Neural crest cell (in vitro differentiated cells): Measurements from ENCODE around the gene CSF3R. TPM values are rescaled to one million over a fixed set of nuclear protein-coding genes. Genes with fewer than 3 reads are reported as not detected.

Source experiments
- DNase-seq: peaks from one replicate; pipeline ENCODE4 v3.0.0; 2021; ENCODE audit warnings: low read depth, mixed read lengths, low spot score
- H3K27ac Mint-ChIP-seq: one replicate; pipeline ENCODE4 v1.8.0; 2021; ENCODE audit warnings: mild to moderate bottlenecking, mixed read lengths; ENCODE audit not compliant: unreplicated experiment
- H3K27me3 Mint-ChIP-seq: 2 replicates; pipeline ENCODE4 v1.8.0; 2021; ENCODE audit warnings: low read depth, mild to moderate bottlenecking, mixed read lengths
- H3K36me3 Mint-ChIP-seq: 2 replicates; pipeline ENCODE4 v1.8.0; 2021; ENCODE audit warnings: low read depth, mild to moderate bottlenecking, mixed read lengths
- H3K4me1 Mint-ChIP-seq: 2 replicates; pipeline ENCODE4 v1.8.0; 2021; ENCODE audit warnings: mixed read lengths
- H3K4me3 Mint-ChIP-seq: one replicate; pipeline ENCODE4 v1.8.0; 2021; ENCODE audit warnings: mild to moderate bottlenecking, mixed read lengths
- H3K9me3 Mint-ChIP-seq: 2 replicates; pipeline ENCODE4 v1.8.0; 2021; ENCODE audit warnings: mixed read lengths
- CTCF ChIP-seq: fragments of 200-600 bp; sonication (generic); conservative IDR thresholded peaks from 2 replicates; pipeline ENCODE4 v1.5.0; 2021; ENCODE audit warnings: antibody characterized with exemption, mild to moderate bottlenecking
- long read RNA-seq: library from polyadenylated mRNA; unstranded; transcript quantifications from one replicate; pipeline ENCODE4 v2.0.0, GENCODE V29; 2020
- total RNA-seq: library from RNA; stranded (reverse); gene quantifications from 2 replicates; pipeline ENCODE4 v1.2.1, GENCODE V29; 2021

The CSF3R gene
- total RNA-seq: not detected in 2 replicates
- long read RNA-seq: 0 reads

- H3K4me3 Mint-ChIP-seq: no peak within 1 kb of the TSS
- TF ChIP-seq CTCF: no peak
- H3K36me3 Mint-ChIP-seq: no peaks in the 10 kb centered on the region
- peaks cover 5% of the 10 kb centered on the region for H3K27me3 Mint-ChIP-seq
- no peak for DNase-seq
- H3K27ac Mint-ChIP-seq: peak within 1 kb of the TSS; percentile 91
- no peaks in the 10 kb centered on the region for H3K9me3 Mint-ChIP-seq
- H3K4me1 Mint-ChIP-seq: peaks cover 11% of the 10 kb centered on the region
These were observed at the start of gene CSF3R for GRCh38 chr1:36482724-36483388. Gene CSF3R, minus strand, starts transcription at chr1:36482913. Its CDS starts 3,417 bp downstream, at chr1:36479496.

- DNase-seq: no peak
- H3K27ac Mint-ChIP-seq: no peak overlapping the region
- peaks cover 37% of the 10 kb centered on the region for H3K27me3 Mint-ChIP-seq
- H3K9me3 Mint-ChIP-seq: no peaks in the 10 kb centered on the region
- H3K4me1 Mint-ChIP-seq: peaks cover 5% of the 10 kb centered on the region
- no peaks in the 10 kb centered on the region for H3K36me3 Mint-ChIP-seq
- no peak overlapping the region for H3K4me3 Mint-ChIP-seq
- no peak for TF ChIP-seq CTCF
These were observed 49.1 kb upstream of the CSF3R start for GRCh38 chr1:36531833-36532232.

GRCh38 chr1:36530791-36531190, 48.1 kb upstream of the CSF3R start:
- DNase-seq: no peak
- Mint-ChIP-seq H3K27ac (no peak overlapping the region), H3K9me3 (no peaks in the 10 kb centered on the region), H3K4me3 (no peak overlapping the region), H3K36me3 (no peaks in the 10 kb centered on the region), H3K27me3 (peaks cover 27% of the 10 kb centered on the region), H3K4me1 (peaks cover 5% of the 10 kb centered on the region)
- TF ChIP-seq CTCF: no peak

- no peaks in the 10 kb centered on the region for H3K9me3 Mint-ChIP-seq
- no peak overlapping the region for H3K4me3 Mint-ChIP-seq
- no peaks in the 10 kb centered on the region for H3K36me3 Mint-ChIP-seq
- DNase-seq: no peak
- no peak overlapping the region for H3K27ac Mint-ChIP-seq
- TF ChIP-seq CTCF: no peak
- peaks cover 5% of the 10 kb centered on the region for H3K4me1 Mint-ChIP-seq
- peaks cover 23% of the 10 kb centered on the region for H3K27me3 Mint-ChIP-seq
These were observed 47.5 kb upstream of the CSF3R start for GRCh38 chr1:36530261-36530660.

- peaks cover 23% of the 10 kb centered on the region for H3K27me3 Mint-ChIP-seq
- DNase-seq: no peak
- H3K27ac Mint-ChIP-seq: no peak overlapping the region
These were observed 47.1 kb upstream of the CSF3R start for GRCh38 chr1:36529769-36530260.

More at GRCh38 chr1:36529769-36530260, 47.1 kb upstream of the CSF3R start:
- H3K4me3 Mint-ChIP-seq: no peak overlapping the region
- H3K36me3 Mint-ChIP-seq: no peaks in the 10 kb centered on the region
- H3K4me1 Mint-ChIP-seq: peaks cover 5% of the 10 kb centered on the region
- no peak for TF ChIP-seq CTCF
- no peaks in the 10 kb centered on the region for H3K9me3 Mint-ChIP-seq
